Left lobe of liver (tissue), 2 donors: ENCODE results near the gene MRPL28. TPM values are rescaled to one million over a fixed set of nuclear protein-coding genes. Genes with fewer than 3 reads are reported as not detected.
A peak's percentile ranks its signal among the peaks of the same experiment; 100 is the strongest.
"Not testable (repeated sequence)": the region's sequence is repeated elsewhere in the genome, so short reads cannot be mapped to it uniquely, and the experiment has no call there.

Source experiments
- ATAC-seq: fragments of 200-7000 bp; cut with Tn5 transposase; one replicate; pipeline ENCODE4 v1.9.1; 2020; ENCODE audit warnings: mild to moderate bottlenecking, moderate library complexity
- DNase-seq: peaks from one replicate; pipeline ENCODE4 v3.0.0-alpha.2; 2020; ENCODE audit warnings: low spot score
- total RNA-seq: library from RNA; stranded (reverse); gene quantifications from one replicate; pipeline ENCODE4 v1.2.1, GENCODE V29; 2021
- donor health status: DM: no; HTN: no; CAD: no; lungs with moderate emphysema.
- donor health status: DM: no; HTN: yes; CAD: no.

The MRPL28 gene
- 36.1 TPM for total RNA-seq

GRCh38 chr16:370443-370842 lies at the start of gene MRPL28:
Gene MRPL28 (minus strand): TSS chr16:370538. CDS start chr16:370218, 320 bp downstream.
- DNase-seq = peak; percentile 95
- ATAC-seq = peak; percentile 95

GRCh38 chr16:415170-415498 lies 44.8 kb upstream of the MRPL28 start:
- not testable (repeated sequence) for DNase-seq, ATAC-seq

GRCh38 chr16:414395-415169 lies 44.2 kb upstream of the MRPL28 start:
- peak; percentile 12 for ATAC-seq
- DNase-seq = no peak

- DNase-seq (no peak), ATAC-seq (no peak)
Observed at GRCh38 chr16:411576-412265, 41.4 kb upstream of the MRPL28 start.

GRCh38 chr16:410516-411178 lies 40.3 kb upstream of the MRPL28 start:
- ATAC-seq (no peak), DNase-seq (no peak)

GRCh38 chr16:407253-407652 lies 36.9 kb upstream of the MRPL28 start:
- no peak for ATAC-seq
- DNase-seq = no peak

- peak; percentile 73 for DNase-seq
Observed at GRCh38 chr16:405548-406506, 35.5 kb upstream of the MRPL28 start.

GRCh38 chr16:404971-405486 lies 34.7 kb upstream of the MRPL28 start:
- ATAC-seq (no peak), DNase-seq (no peak)

More at GRCh38 chr16:405548-406506, 35.5 kb upstream of the MRPL28 start:
- peak; percentile 36 for ATAC-seq

GRCh38 chr16:401468-402348 lies 31.4 kb upstream of the MRPL28 start, which contains the start of gene DECR2:
Gene DECR2 (plus strand): TSS chr16:401885. CDS start chr16:401964, 79 bp downstream.
- peak; percentile 97 for DNase-seq
- ATAC-seq = peak; percentile 87

GRCh38 chr16:400061-400591 lies 29.8 kb upstream of the MRPL28 start:
- ATAC-seq = no peak
- DNase-seq = no peak

GRCh38 chr16:399340-400019 lies 29.1 kb upstream of the MRPL28 start:
- DNase-seq (no peak), ATAC-seq (no peak)

- no peak for DNase-seq
- no peak for ATAC-seq
Observed at GRCh38 chr16:398561-399339, 28.4 kb upstream of the MRPL28 start.

- peak; percentile 44 for ATAC-seq
- no peak for DNase-seq
Observed at GRCh38 chr16:397736-398332, 27.5 kb upstream of the MRPL28 start.

GRCh38 chr16:397135-397661 lies 26.9 kb upstream of the MRPL28 start, which contains the start of gene NME4:
Gene NME4 (plus strand): TSS chr16:397199. CDS start chr16:397223, 24 bp downstream.
- peak; percentile 47 for DNase-seq
- ATAC-seq = peak; percentile 9

GRCh38 chr16:396605-397004 lies 26.3 kb upstream of the MRPL28 start:
- ATAC-seq (peak; percentile 18), DNase-seq (no peak)

GRCh38 chr16:396199-396598 lies 25.9 kb upstream of the MRPL28 start:
- no peak for DNase-seq
- no peak for ATAC-seq
